CD4-positive, alpha-beta memory T cell (primary cell): ENCODE results near the gene ATG10. TPM values are rescaled to one million over a fixed set of nuclear protein-coding genes. Genes with fewer than 3 reads are reported as not detected.
"Not testable (repeated sequence)": the region's sequence is repeated elsewhere in the genome, so short reads cannot be mapped to it uniquely, and the experiment has no call there.

ENCODE experiments used
- CTCF ChIA-PET: fragments of 350-600 bp; sonication (Branson Sonifier 250); formaldehyde crosslinking; loops from one replicate; lab custom pipeline; 2021; ENCODE audit warnings: inconsistent platforms; ENCODE audit not compliant: partially characterized antibody; lab: Charles Lee
- POLR2A ChIA-PET: fragments of 350-600 bp; sonication (Branson Sonifier 250); formaldehyde crosslinking; loops from one replicate; lab custom pipeline; 2021; ENCODE audit not compliant: partially characterized antibody; lab: Charles Lee
- DNase-seq, 5 donors: peaks; one replicate each; pipeline versions ENCODE4 v3.0.0 to v3.0.0-alpha.2; 2020 to 2022; ENCODE audit warnings: mixed read lengths in 1 of 5
- H3K27ac ChIP-seq: one replicate; pipeline ENCODE4 v1.7.0; 2013; ENCODE audit warnings: low read depth, low read length
- H3K27me3 ChIP-seq: 2 replicates; pipeline ENCODE4 v1.7.0; 2013; ENCODE audit warnings: mild to moderate bottlenecking, low read length, moderate library complexity; ENCODE audit not compliant: insufficient read depth
- H3K36me3 ChIP-seq: 2 replicates; pipeline ENCODE4 v1.7.0; 2013; ENCODE audit warnings: mild to moderate bottlenecking, low read length, moderate library complexity; ENCODE audit not compliant: insufficient read depth
- H3K4me1 ChIP-seq: 2 replicates; pipeline ENCODE4 v1.7.0; 2013; ENCODE audit warnings: mild to moderate bottlenecking, low read length, moderate library complexity; ENCODE audit not compliant: insufficient read depth
- H3K4me3 ChIP-seq, 2 donors: one replicate each; pipeline ENCODE4 v1.7.0; 2013; ENCODE audit warnings: low read length in 2 of 2, mild to moderate bottlenecking in 1 of 2
- H3K9me3 ChIP-seq, 2 donors: one replicate each; pipeline ENCODE4 v1.7.0; 2013; ENCODE audit warnings: low read length in 2 of 2, control low read depth in 1 of 2; ENCODE audit not compliant: control insufficient read depth in 1 of 2
- H3K27ac Mint-ChIP-seq, 7 donors: one replicate each; pipeline ENCODE4 v1.8.0; 2020 to 2021; ENCODE audit warnings: mixed read lengths in 7 of 7, mild to moderate bottlenecking in 6 of 7, inconsistent platforms in 3 of 7, moderate library complexity in 3 of 7
- H3K27me3 Mint-ChIP-seq, 2 donors: one replicate each; pipeline ENCODE4 v1.8.0; 2020 to 2021; ENCODE audit warnings: mixed read lengths in 2 of 2
- H3K36me3 Mint-ChIP-seq, 2 donors: one replicate each; pipeline ENCODE4 v1.8.0; 2020 to 2021; ENCODE audit warnings: mixed read lengths in 2 of 2, inconsistent platforms in 1 of 2, mild to moderate bottlenecking in 1 of 2
- H3K4me1 Mint-ChIP-seq, 4 donors: one replicate each; pipeline ENCODE4 v1.8.0; 2020 to 2021; ENCODE audit warnings: mixed read lengths in 4 of 4, mild to moderate bottlenecking in 1 of 4
- H3K4me3 Mint-ChIP-seq, 8 donors: one replicate each; pipeline ENCODE4 v1.8.0; 2020 to 2021; ENCODE audit warnings: mixed read lengths in 8 of 8, mild to moderate bottlenecking in 7 of 8, moderate library complexity in 6 of 8, inconsistent platforms in 3 of 8
- H3K9me3 Mint-ChIP-seq, 8 donors: one replicate each; pipeline ENCODE4 v1.8.0; 2020 to 2021; ENCODE audit warnings: mixed read lengths in 8 of 8, mild to moderate bottlenecking in 5 of 8, inconsistent platforms in 3 of 8, moderate library complexity in 1 of 8
- intact Hi-C: fragments of 100-400 bp; cut with micrococcal nuclease; formaldehyde crosslinking; loops from one replicate; pipeline ENCODE4 v1.15.1; 2023
- polyA plus RNA-seq, 2 donors: library from polyadenylated mRNA; unstranded; fragments of 300-500 nt; fragmentation: Illumina TruSeq; gene quantifications; one replicate each; pipeline ENCODE4 v1.2.3, GENCODE V29; 2021
- total RNA-seq, 2 experiments: library from RNA; stranded (reverse); gene quantifications; one replicate each; pipeline ENCODE4 v1.2.3, GENCODE V29; 2021

Gene ATG10
- total and polyA plus RNA-seq, 4 experiments from 2014 or later, result 7.3 to 10.5 (median 7.7) TPM

GRCh38 chr5:82269363-82269762 lies 297.5 kb downstream of the ATG10 start:
- H3K36me3 ChIP-seq, POLR2A ChIA-PET, H3K4me1 ChIP-seq, H3K27ac Mint-ChIP-seq, H3K27me3 Mint-ChIP-seq, intact Hi-C loops, H3K27ac ChIP-seq, DNase-seq, H3K9me3 ChIP-seq, H3K4me3 Mint-ChIP-seq, H3K4me3 ChIP-seq, H3K27me3 ChIP-seq, CTCF ChIA-PET: not testable (repeated sequence)
- H3K36me3 Mint-ChIP-seq, result peaks cover 36% of the 10 kb centered on the region in 2 donors
- peaks cover 0 to 20% (median 13%) of the 10 kb centered on the region in 8 donors for H3K9me3 Mint-ChIP-seq
- H3K4me1 Mint-ChIP-seq, result peaks cover 3 to 11% (median 6%) of the 10 kb centered on the region in 4 donors

GRCh38 chr5:82272571-82273356 lies 300.9 kb downstream of the ATG10 start:
- H3K27ac Mint-ChIP-seq, result peak overlapping the region in 2 of 7 donors; percentile 11 to 48
- H3K4me1 Mint-ChIP-seq, result peaks cover 11 to 35% (median 24%) of the 10 kb centered on the region in 4 donors
- peaks cover 0 to 12% (median 6%) of the 10 kb centered on the region in 8 donors for H3K9me3 Mint-ChIP-seq
- peaks cover 28% of the 10 kb centered on the region for H3K36me3 ChIP-seq
- CTCF ChIA-PET, DNase-seq, H3K27me3 ChIP-seq, H3K27ac ChIP-seq, H3K4me3 ChIP-seq, H3K9me3 ChIP-seq, intact Hi-C loops, H3K27me3 Mint-ChIP-seq, POLR2A ChIA-PET: not testable (repeated sequence)
- peaks cover 57 to 60% of the 10 kb centered on the region in 2 donors for H3K36me3 Mint-ChIP-seq
- peaks cover 16% of the 10 kb centered on the region for H3K4me1 ChIP-seq
- peak overlapping the region in 2 of 8 donors; percentile 21 to 30 for H3K4me3 Mint-ChIP-seq

GRCh38 chr5:82273426-82273825 lies 301.6 kb downstream of the ATG10 start:
- Histone ChIP-seq H3K4me1 (peaks cover 17% of the 10 kb centered on the region), H3K36me3 (peaks cover 28% of the 10 kb centered on the region)
- intact Hi-C loops, CTCF ChIA-PET, H3K27me3 ChIP-seq, DNase-seq, H3K27me3 Mint-ChIP-seq, H3K4me3 ChIP-seq, H3K9me3 Mint-ChIP-seq, H3K27ac ChIP-seq, H3K9me3 ChIP-seq: not testable (repeated sequence)
- Mint-ChIP-seq H3K27ac (peak overlapping the region in 1 of 7 donors; percentile 48), H3K36me3 (peaks cover 51 to 66% of the 10 kb centered on the region in 2 donors), H3K4me1 (peaks cover 12 to 42% (median 28%) of the 10 kb centered on the region in 4 donors), H3K4me3 (peak overlapping the region in 1 of 8 donors; percentile 17)
- POLR2A ChIA-PET, result interaction anchor here (1.2 kb wide), 1 partner anchor 422 kb away, joined by 3 read pairs; no protein-coding TSS in a partner anchor

GRCh38 chr5:82274343-82275211 lies 302.8 kb downstream of the ATG10 start:
- H3K4me1 Mint-ChIP-seq, result peaks cover 18 to 51% (median 35%) of the 10 kb centered on the region in 4 donors
- POLR2A ChIA-PET, result interaction anchor here (1.2 kb wide), 1 partner anchor 423 kb away, joined by 3 read pairs; no protein-coding TSS in a partner anchor
- no peak overlapping the region for H3K27ac ChIP-seq
- H3K9me3 ChIP-seq, result no peaks in the 10 kb centered on the region
- H3K27me3 Mint-ChIP-seq, result no peaks in the 10 kb centered on the region
- H3K27me3 ChIP-seq, result no peaks in the 10 kb centered on the region
- CTCF ChIA-PET, result no interaction called here
- peak overlapping the region in 1 of 7 donors; percentile 33 for H3K27ac Mint-ChIP-seq
- H3K4me3 ChIP-seq, result no peak overlapping the region
- no peaks in the 10 kb centered on the region for H3K9me3 Mint-ChIP-seq
- H3K36me3 ChIP-seq, result peaks cover 28% of the 10 kb centered on the region
- H3K4me3 Mint-ChIP-seq, result no peak overlapping the region
- peaks cover 23% of the 10 kb centered on the region for H3K4me1 ChIP-seq
- peaks cover 43 to 62% of the 10 kb centered on the region in 2 donors for H3K36me3 Mint-ChIP-seq
- intact Hi-C loops, result no loop called here
- DNase-seq, result peak in 1 of 5 donors; percentile 5

GRCh38 chr5:82275216-82275664 lies 303.4 kb downstream of the ATG10 start:
- Histone ChIP-seq H3K4me3 (no peak overlapping the region), H3K4me1 (peaks cover 23% of the 10 kb centered on the region), H3K27ac (no peak overlapping the region), H3K27me3 (no peaks in the 10 kb centered on the region), H3K36me3 (peaks cover 28% of the 10 kb centered on the region), H3K9me3 (no peaks in the 10 kb centered on the region)
- Mint-ChIP-seq H3K27ac (peak overlapping the region in 1 of 7 donors; percentile 33), H3K36me3 (peaks cover 38 to 57% of the 10 kb centered on the region in 2 donors), H3K9me3 (no peaks in the 10 kb centered on the region), H3K4me1 (peaks cover 18 to 51% (median 35%) of the 10 kb centered on the region in 4 donors), H3K4me3 (peak overlapping the region in 1 of 8 donors; percentile 16), H3K27me3 (no peaks in the 10 kb centered on the region)
- intact Hi-C loops, result no loop called here
- CTCF ChIA-PET, result no interaction called here
- POLR2A ChIA-PET, result no interaction called here
- no peak for DNase-seq

GRCh38 chr5:82276800-82277612 lies 305.2 kb downstream of the ATG10 start:
- CTCF ChIA-PET, result interaction anchor here (1.0 kb wide), 1 partner anchor 852 kb away, joined by 3 read pairs; no protein-coding TSS in a partner anchor

More at GRCh38 chr5:82276800-82277612, 305.2 kb downstream of the ATG10 start:
- Mint-ChIP-seq H3K4me3 (peak overlapping the region; percentile 86 to 99 (median 96)), H3K9me3 (no peaks in the 10 kb centered on the region), H3K27me3 (no peaks in the 10 kb centered on the region), H3K4me1 (peaks cover 18 to 51% (median 35%) of the 10 kb centered on the region in 4 donors), H3K36me3 (peaks cover 38 to 51% of the 10 kb centered on the region in 2 donors), H3K27ac (peak overlapping the region; percentile 62 to 99 (median 97))
- Histone ChIP-seq H3K9me3 (no peaks in the 10 kb centered on the region), H3K27me3 (no peaks in the 10 kb centered on the region), H3K27ac (peak overlapping the region; percentile 79), H3K4me3 (peak overlapping the region; percentile 84 to 93), H3K36me3 (peaks cover 28% of the 10 kb centered on the region), H3K4me1 (peaks cover 23% of the 10 kb centered on the region)
- no peak for DNase-seq
- intact Hi-C loops, result no loop called here
- POLR2A ChIA-PET, result interaction anchor here (0.9 to 2.3 kb wide), 5 partner anchors 80 to 1318 kb away, joined by 4 to 15 read pairs (median 6); partner anchors contain the start of gene SSBP2
